ENCODE results near the gene EFCC1.

GRCh38 chr3:128975276-128975675 lies 25.8 kb upstream of the EFCC1 start:
- TF ChIP-seq CTCF (IDR thresholded peaks at IDR 0.05; ENCODE audit: insufficient read depth, low read length, poor library complexity, severe bottlenecking) (no peak), EZH2phosphoT487 (conservative IDR thresholded peaks at IDR 0.05; ENCODE audit: low read length) (no peak)
